IgD-negative memory B cell (primary cell): ENCODE measurements around the gene HIVEP3. TPM values are rescaled to one million over a fixed set of nuclear protein-coding genes. Genes with fewer than 3 reads are reported as not detected.
"Not testable (repeated sequence)": the region's sequence is repeated elsewhere in the genome, so short reads cannot be mapped to it uniquely, and the experiment has no call there.

Experiments
- H3K27ac Mint-ChIP-seq, 3 donors: one replicate each; pipeline ENCODE4 v1.8.0; 2020 to 2022; ENCODE audit warnings: mild to moderate bottlenecking in 3 of 3, mixed read lengths in 3 of 3, moderate library complexity in 1 of 3
- H3K27me3 Mint-ChIP-seq: one replicate; pipeline ENCODE4 v1.8.0; 2021; ENCODE audit warnings: mixed read lengths
- H3K36me3 Mint-ChIP-seq: one replicate; pipeline ENCODE4 v1.8.0; 2020; ENCODE audit warnings: mild to moderate bottlenecking, mixed read lengths
- H3K4me1 Mint-ChIP-seq, 3 donors: one replicate each; pipeline ENCODE4 v1.8.0; 2020 to 2022; ENCODE audit warnings: mixed read lengths in 3 of 3, mild to moderate bottlenecking in 1 of 3
- H3K4me3 Mint-ChIP-seq, 4 donors: one replicate each; pipeline ENCODE4 v1.8.0; 2020 to 2022; ENCODE audit warnings: mild to moderate bottlenecking in 4 of 4, mixed read lengths in 4 of 4, moderate library complexity in 3 of 4
- H3K9me3 Mint-ChIP-seq, 3 donors: one replicate each; pipeline ENCODE4 v1.8.0; 2020 to 2021; ENCODE audit warnings: mixed read lengths in 3 of 3, mild to moderate bottlenecking in 1 of 3
- polyA plus RNA-seq: library from polyadenylated mRNA; unstranded; fragments of 300-500 nt; fragmentation: Illumina TruSeq; gene quantifications from one replicate; pipeline ENCODE4 v1.2.3, GENCODE V29; 2021

Gene HIVEP3
- polyA plus RNA-seq, 1 donor from 2014 or later: 1.4 TPM

- Mint-ChIP-seq H3K9me3 (peaks cover 0 to 6% (median 5%) of the 10 kb centered on the region in 3 donors), H3K36me3 (no peaks in the 10 kb centered on the region), H3K27ac (no peak overlapping the region)
These were observed 20.5 kb upstream of the HIVEP3 start for GRCh38 chr1:41939194-41939593.

GRCh38 chr1:41936107-41936506 lies 17.4 kb upstream of the HIVEP3 start:
- no peak overlapping the region for H3K27ac Mint-ChIP-seq
- peaks cover 0 to 2% (median 0%) of the 10 kb centered on the region in 3 donors for H3K9me3 Mint-ChIP-seq
- H3K4me1 Mint-ChIP-seq: no peaks in the 10 kb centered on the region
- H3K36me3 Mint-ChIP-seq: no peaks in the 10 kb centered on the region
- peaks cover 7% of the 10 kb centered on the region for H3K27me3 Mint-ChIP-seq
- no peak overlapping the region for H3K4me3 Mint-ChIP-seq

More at GRCh38 chr1:41939194-41939593, 20.5 kb upstream of the HIVEP3 start:
- H3K4me3 Mint-ChIP-seq: no peak overlapping the region
- H3K4me1 Mint-ChIP-seq: no peaks in the 10 kb centered on the region
- peaks cover 3% of the 10 kb centered on the region for H3K27me3 Mint-ChIP-seq

- no peak overlapping the region for H3K27ac Mint-ChIP-seq
- H3K36me3 Mint-ChIP-seq: no peaks in the 10 kb centered on the region
- no peak overlapping the region for H3K4me3 Mint-ChIP-seq
- H3K27me3 Mint-ChIP-seq: peaks cover 10% of the 10 kb centered on the region
- H3K9me3 Mint-ChIP-seq: peaks cover 0 to 2% (median 0%) of the 10 kb centered on the region in 3 donors
- H3K4me1 Mint-ChIP-seq: no peaks in the 10 kb centered on the region
These were observed 16.5 kb upstream of the HIVEP3 start for GRCh38 chr1:41935226-41935625.

- Mint-ChIP-seq H3K27me3 (peaks cover 7% of the 10 kb centered on the region), H3K36me3 (no peaks in the 10 kb centered on the region), H3K27ac (no peak overlapping the region), H3K4me3 (no peak overlapping the region), H3K9me3 (peaks cover 2 to 8% (median 2%) of the 10 kb centered on the region in 3 donors), H3K4me1 (no peaks in the 10 kb centered on the region)
These were observed 14.4 kb upstream of the HIVEP3 start for GRCh38 chr1:41933106-41933505.

- Mint-ChIP-seq H3K27ac (no peak overlapping the region), H3K4me1 (no peaks in the 10 kb centered on the region), H3K4me3 (no peak overlapping the region), H3K9me3 (peaks cover 0 to 8% (median 2%) of the 10 kb centered on the region in 3 donors), H3K36me3 (no peaks in the 10 kb centered on the region), H3K27me3 (peaks cover 7% of the 10 kb centered on the region)
These were observed 12.9 kb upstream of the HIVEP3 start for GRCh38 chr1:41931578-41931977.

- Mint-ChIP-seq H3K36me3 (no peaks in the 10 kb centered on the region), H3K4me3 (no peak overlapping the region), H3K27ac (no peak overlapping the region), H3K27me3 (peaks cover 11% of the 10 kb centered on the region), H3K4me1 (no peaks in the 10 kb centered on the region), H3K9me3 (peaks cover 4 to 12% (median 5%) of the 10 kb centered on the region in 3 donors)
These were observed 8.4 kb upstream of the HIVEP3 start for GRCh38 chr1:41927118-41927517.

- no peaks in the 10 kb centered on the region for H3K36me3 Mint-ChIP-seq
- peaks cover 8% of the 10 kb centered on the region for H3K27me3 Mint-ChIP-seq
- peaks cover 6 to 15% (median 7%) of the 10 kb centered on the region in 3 donors for H3K9me3 Mint-ChIP-seq
- H3K4me3 Mint-ChIP-seq: no peak overlapping the region
- H3K4me1 Mint-ChIP-seq: no peaks in the 10 kb centered on the region
- H3K27ac Mint-ChIP-seq: no peak overlapping the region
These were observed 7.0 kb upstream of the HIVEP3 start for GRCh38 chr1:41925712-41926111.

- Mint-ChIP-seq H3K27me3 (peaks cover 12% of the 10 kb centered on the region), H3K27ac (no peak overlapping the region), H3K9me3 (peaks cover 6 to 13% (median 6%) of the 10 kb centered on the region in 3 donors), H3K4me1 (peaks cover 0 to 3% (median 2%) of the 10 kb centered on the region in 3 donors), H3K4me3 (no peak overlapping the region), H3K36me3 (no peaks in the 10 kb centered on the region)
These were observed 6.2 kb upstream of the HIVEP3 start for GRCh38 chr1:41924911-41925310.

GRCh38 chr1:41921271-41921670 lies 2.5 kb upstream of the HIVEP3 start:
- H3K27ac Mint-ChIP-seq: peak overlapping the region in 1 of 3 donors; percentile 71
- H3K27me3 Mint-ChIP-seq: peaks cover 41% of the 10 kb centered on the region
- H3K36me3 Mint-ChIP-seq, H3K4me3 Mint-ChIP-seq, H3K9me3 Mint-ChIP-seq: not testable (repeated sequence)
- H3K4me1 Mint-ChIP-seq: peaks cover 14 to 24% (median 21%) of the 10 kb centered on the region in 3 donors

GRCh38 chr1:41920658-41921057 lies 1.9 kb upstream of the HIVEP3 start:
- H3K9me3 Mint-ChIP-seq: peaks cover 6 to 7% (median 6%) of the 10 kb centered on the region in 3 donors
- H3K36me3 Mint-ChIP-seq: no peaks in the 10 kb centered on the region
- no peak overlapping the region for H3K4me3 Mint-ChIP-seq
- peaks cover 15 to 24% (median 21%) of the 10 kb centered on the region in 3 donors for H3K4me1 Mint-ChIP-seq
- H3K27ac Mint-ChIP-seq: no peak overlapping the region
- H3K27me3 Mint-ChIP-seq: peaks cover 45% of the 10 kb centered on the region

GRCh38 chr1:41919764-41920397 lies 1.2 kb upstream of the HIVEP3 start:
- Mint-ChIP-seq H3K4me1 (peaks cover 15 to 24% (median 21%) of the 10 kb centered on the region in 3 donors), H3K27me3 (peaks cover 50% of the 10 kb centered on the region), H3K36me3 (no peaks in the 10 kb centered on the region), H3K9me3 (peaks cover 6 to 7% (median 6%) of the 10 kb centered on the region in 3 donors), H3K27ac (peak overlapping the region in 1 of 3 donors; percentile 3), H3K4me3 (peak overlapping the region; percentile 79 to 93 (median 85))

- Mint-ChIP-seq H3K27me3 (peaks cover 54% of the 10 kb centered on the region), H3K9me3 (peaks cover 4 to 7% (median 6%) of the 10 kb centered on the region in 3 donors), H3K4me1 (peaks cover 17 to 24% (median 21%) of the 10 kb centered on the region in 3 donors), H3K36me3 (no peaks in the 10 kb centered on the region), H3K27ac (no peak overlapping the region), H3K4me3 (peak overlapping the region in 3 of 4 donors; percentile 79 to 90 (median 86))
These were observed 409 bp upstream of the HIVEP3 start for GRCh38 chr1:41919131-41919530.

GRCh38 chr1:41917835-41918449 lies 780 bp downstream of the HIVEP3 start:
- peaks cover 17 to 24% (median 21%) of the 10 kb centered on the region in 3 donors for H3K4me1 Mint-ChIP-seq
- H3K4me3 Mint-ChIP-seq: peak overlapping the region in 2 of 4 donors; percentile 66 to 88
- peaks cover 3% of the 10 kb centered on the region for H3K36me3 Mint-ChIP-seq
- peaks cover 54% of the 10 kb centered on the region for H3K27me3 Mint-ChIP-seq
- no peak overlapping the region for H3K27ac Mint-ChIP-seq
- H3K9me3 Mint-ChIP-seq: peaks cover 2 to 3% (median 2%) of the 10 kb centered on the region in 3 donors

GRCh38 chr1:41917076-41917475 lies 1.6 kb downstream of the HIVEP3 start:
- peak overlapping the region in 3 of 4 donors; percentile 54 to 86 (median 66) for H3K4me3 Mint-ChIP-seq
- H3K27me3 Mint-ChIP-seq: peaks cover 54% of the 10 kb centered on the region
- H3K4me1 Mint-ChIP-seq: peaks cover 17 to 24% (median 21%) of the 10 kb centered on the region in 3 donors
- peak overlapping the region in 1 of 3 donors; percentile 82 for H3K27ac Mint-ChIP-seq
- H3K36me3 Mint-ChIP-seq: peaks cover 3% of the 10 kb centered on the region
- H3K9me3 Mint-ChIP-seq: peaks cover 2 to 3% (median 2%) of the 10 kb centered on the region in 3 donors

GRCh38 chr1:41915786-41916571 lies 2.7 kb downstream of the HIVEP3 start:
- Mint-ChIP-seq H3K9me3 (peaks cover 0 to 2% (median 2%) of the 10 kb centered on the region in 3 donors), H3K4me3 (peak overlapping the region in 1 of 4 donors; percentile 21), H3K27ac (peak overlapping the region in 1 of 3 donors; percentile 48), H3K36me3 (peaks cover 3% of the 10 kb centered on the region), H3K4me1 (peaks cover 17 to 24% (median 21%) of the 10 kb centered on the region in 3 donors), H3K27me3 (peaks cover 54% of the 10 kb centered on the region)
